Activated CD4-positive, alpha-beta T cell treated with anti-CD3 and anti-CD28 coated beads for 36 hours (primary cell): Measurements from ENCODE around the gene RNU6-7. TPM values are rescaled to one million over a fixed set of nuclear protein-coding genes. Genes with fewer than 3 reads are reported as not detected.
A peak's percentile ranks its signal among the peaks of the same experiment; 100 is the strongest.

Experiments used
- ATAC-seq: fragments of 200-7000 bp; cut with Tn5 transposase; one replicate; pipeline ENCODE4 v1.10.0; 2021; ENCODE audit warnings: mild to moderate bottlenecking, moderate library complexity
- CTCF ChIA-PET: fragments of 350-600 bp; sonication (Branson Sonifier 250); formaldehyde crosslinking; loops from one replicate; lab custom pipeline; 2021; ENCODE audit warnings: antibody characterized with exemption; lab: Charles Lee
- POLR2A ChIA-PET: fragments of 350-600 bp; sonication (Branson Sonifier 250); formaldehyde crosslinking; loops from one replicate; lab custom pipeline; 2021; ENCODE audit warnings: antibody characterized with exemption, inconsistent platforms; lab: Charles Lee
- DNase-seq: peaks from one replicate; pipeline ENCODE4 v3.0.0-alpha.2; 2020
- H3K27ac Mint-ChIP-seq: one replicate; pipeline ENCODE4 v1.8.0; 2021; ENCODE audit warnings: mixed read lengths
- H3K27me3 Mint-ChIP-seq: one replicate; pipeline ENCODE4 v1.8.0; 2021; ENCODE audit warnings: mixed read lengths
- H3K36me3 Mint-ChIP-seq: one replicate; pipeline ENCODE4 v1.8.0; 2021; ENCODE audit warnings: low read depth, mixed read lengths
- H3K4me1 Mint-ChIP-seq: one replicate; pipeline ENCODE4 v1.8.0; 2021; ENCODE audit warnings: mixed read lengths
- H3K4me3 Mint-ChIP-seq: one replicate; pipeline ENCODE4 v1.8.0; 2021; ENCODE audit warnings: mild to moderate bottlenecking, moderate library complexity, mixed read lengths
- H3K9me3 Mint-ChIP-seq: one replicate; pipeline ENCODE4 v1.8.0; 2021; ENCODE audit warnings: low read depth, mixed read lengths
- intact Hi-C, 2 experiments: fragments of 100-400 bp; cut with DNase I in 1 of 2; cut with micrococcal nuclease in 1 of 2; formaldehyde crosslinking; loops; one replicate each; pipeline versions ENCODE4 v1.14.2 to v1.15.1; 2022 to 2024; cut with DNase I, micrococcal nuclease
- total RNA-seq, 2 experiments: library from RNA; stranded (reverse); gene quantifications; one replicate each; pipeline ENCODE4 v1.2.3, GENCODE V29; 2021

Gene RNU6-7
- total RNA-seq, 2 experiments from 2014 or later, result not detected

- no peak overlapping the region for H3K27ac Mint-ChIP-seq
- no peak for ATAC-seq
- no peak for DNase-seq
- peaks cover 42% of the 10 kb centered on the region for H3K4me1 Mint-ChIP-seq
- no peak overlapping the region for H3K4me3 Mint-ChIP-seq
- POLR2A ChIA-PET, result interaction anchor here (1.0 kb wide), 1 partner anchor 127 kb away, joined by 4 read pairs; no protein-coding TSS in a partner anchor
- H3K9me3 Mint-ChIP-seq, result no peaks in the 10 kb centered on the region
- peaks cover 8% of the 10 kb centered on the region for H3K27me3 Mint-ChIP-seq
- peaks cover 4% of the 10 kb centered on the region for H3K36me3 Mint-ChIP-seq
- intact Hi-C loops, result loop anchor here (10.0 kb wide), 2 partner anchors 641 to 1081 kb away; partner anchors contain the start of gene NUBPL (in 1 of the 2)
- CTCF ChIA-PET, result no interaction called here
Observed at GRCh38 chr14:32205554-32205953, 3.7 kb downstream of the RNU6-7 start.

DNA sequence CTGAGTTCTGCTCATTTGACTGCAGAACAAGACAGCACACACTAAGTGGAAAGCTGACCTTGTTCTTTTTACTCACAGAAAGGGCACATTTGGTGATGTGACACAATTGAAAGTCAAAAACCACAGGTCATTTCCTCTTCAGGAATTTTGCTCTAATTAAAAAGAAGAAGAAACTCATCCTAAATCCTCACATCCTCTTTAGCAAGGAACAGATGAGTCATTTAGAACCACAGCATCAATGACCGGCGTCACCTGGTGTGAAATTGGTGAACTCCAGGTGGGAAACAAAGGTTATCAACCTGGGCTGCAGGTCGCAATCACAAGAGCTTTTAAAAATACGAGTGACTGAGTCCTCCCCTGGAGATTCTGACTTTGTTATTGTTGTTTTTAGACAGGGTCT, 4.1 kb downstream of the RNU6-7 start:
- Mint-ChIP-seq H3K27me3 (peaks cover 8% of the 10 kb centered on the region), H3K9me3 (no peaks in the 10 kb centered on the region), H3K27ac (no peak overlapping the region), H3K4me1 (peaks cover 38% of the 10 kb centered on the region), H3K36me3 (peaks cover 4% of the 10 kb centered on the region), H3K4me3 (no peak overlapping the region)
- intact Hi-C loops, result loop anchor here (10.0 kb wide), 2 partner anchors 641 to 1081 kb away; partner anchors contain the start of gene NUBPL (in 1 of the 2)
- peak; percentile 34 for DNase-seq
- no peak for ATAC-seq
- CTCF ChIA-PET, result interaction anchor here (0.7 to 2.6 kb wide), 4 partner anchors 11 to 47 kb away, joined by 3 to 20 read pairs (median 5); no protein-coding TSS in a partner anchor
- POLR2A ChIA-PET, result interaction anchor here (1.0 kb wide), 1 partner anchor 128 kb away, joined by 4 read pairs; no protein-coding TSS in a partner anchor

DNA sequence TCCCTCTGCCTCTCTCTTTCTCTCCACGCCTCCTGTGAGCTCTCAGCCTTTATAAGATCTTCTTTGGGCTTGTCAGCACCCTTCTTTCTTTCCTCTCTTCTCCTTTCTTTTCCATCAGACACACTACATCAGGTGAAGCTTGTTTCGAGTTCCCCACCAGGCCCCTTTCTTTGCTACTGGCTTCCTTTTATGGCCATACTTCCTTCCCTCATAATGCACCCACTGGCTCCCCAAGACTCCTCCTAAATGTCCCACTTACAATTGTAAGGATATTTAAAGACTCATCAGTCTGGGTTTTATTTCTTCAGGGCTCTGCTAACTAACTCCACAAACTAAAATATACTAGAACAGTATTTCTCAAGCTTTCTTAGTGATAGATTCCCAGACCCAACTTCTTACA, 4.7 kb downstream of the RNU6-7 start:
- H3K9me3 Mint-ChIP-seq, result no peaks in the 10 kb centered on the region
- POLR2A ChIA-PET, result interaction anchor here (1.0 kb wide), 1 partner anchor 128 kb away, joined by 4 read pairs; no protein-coding TSS in a partner anchor
- intact Hi-C loops, result loop anchor here (10.0 kb wide), 2 partner anchors 642 to 1082 kb away; partner anchors contain the start of gene NUBPL (in 1 of the 2)
- DNase-seq (no peak), ATAC-seq (no peak)
- CTCF ChIA-PET, result interaction anchor here (0.7 to 2.6 kb wide), 4 partner anchors 12 to 47 kb away, joined by 3 to 20 read pairs (median 5); no protein-coding TSS in a partner anchor
- H3K27ac Mint-ChIP-seq, result no peak overlapping the region
- peaks cover 37% of the 10 kb centered on the region for H3K4me1 Mint-ChIP-seq
- no peak overlapping the region for H3K4me3 Mint-ChIP-seq
- peaks cover 8% of the 10 kb centered on the region for H3K27me3 Mint-ChIP-seq
- peaks cover 4% of the 10 kb centered on the region for H3K36me3 Mint-ChIP-seq

- peaks cover 6% of the 10 kb centered on the region for H3K27me3 Mint-ChIP-seq
- H3K36me3 Mint-ChIP-seq, result no peaks in the 10 kb centered on the region
- H3K4me3 Mint-ChIP-seq, result no peak overlapping the region
- H3K27ac Mint-ChIP-seq, result no peak overlapping the region
- intact Hi-C loops, result loop anchor here (10.0 kb wide), 2 partner anchors 644 to 1084 kb away; partner anchors contain the start of gene NUBPL (in 1 of the 2)
- ChIA-PET CTCF (interaction anchor here (0.6 to 2.6 kb wide), 3 partner anchors 9 to 45 kb away, joined by 3 to 20 read pairs (median 4); no protein-coding TSS in a partner anchor), POLR2A (no interaction called here)
- DNase-seq, result no peak
- no peak for ATAC-seq
- peaks cover 21% of the 10 kb centered on the region for H3K4me1 Mint-ChIP-seq
- no peaks in the 10 kb centered on the region for H3K9me3 Mint-ChIP-seq
Observed at GRCh38 chr14:32208490-32208889, 6.6 kb downstream of the RNU6-7 start.

DNA sequence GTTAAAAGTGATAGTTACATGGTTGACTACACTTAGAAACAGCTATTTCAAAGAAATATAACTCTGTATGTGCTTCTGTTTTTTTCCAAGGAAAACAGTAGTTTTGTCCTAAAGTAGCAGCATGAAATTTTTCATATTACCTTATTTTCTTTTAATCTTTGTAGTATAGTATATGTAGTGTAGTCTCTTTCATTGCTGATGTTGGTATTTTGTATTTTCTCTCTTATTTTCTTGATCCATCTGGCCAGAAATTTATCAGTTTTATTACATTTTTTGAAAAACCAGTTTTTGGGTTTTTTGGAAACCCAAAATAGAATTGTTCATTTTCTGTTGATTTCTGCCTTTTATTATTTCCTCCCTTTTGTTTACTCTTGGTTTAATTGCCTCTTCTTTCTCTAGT, 7.6 kb downstream of the RNU6-7 start:
- ChIA-PET CTCF (interaction anchor here (0.6 to 0.7 kb wide), 3 partner anchors 45 to 1279 kb away, joined by 3 read pairs; no protein-coding TSS in a partner anchor), POLR2A (no interaction called here)
- DNase-seq (no peak), ATAC-seq (no peak)
- H3K36me3 Mint-ChIP-seq, result no peaks in the 10 kb centered on the region
- H3K27me3 Mint-ChIP-seq, result peaks cover 6% of the 10 kb centered on the region
- no peaks in the 10 kb centered on the region for H3K9me3 Mint-ChIP-seq
- peaks cover 14% of the 10 kb centered on the region for H3K4me1 Mint-ChIP-seq
- no peak overlapping the region for H3K4me3 Mint-ChIP-seq
- intact Hi-C loops, result loop anchor here (10.0 kb wide), 2 partner anchors 645 to 1085 kb away; partner anchors contain the start of gene NUBPL (in 1 of the 2)
- H3K27ac Mint-ChIP-seq, result no peak overlapping the region

GRCh38 chr14:32211068-32211404, 9.2 kb downstream of the RNU6-7 start:
- peaks cover 6% of the 10 kb centered on the region for H3K27me3 Mint-ChIP-seq
- POLR2A ChIA-PET, result no interaction called here
- peaks cover 5% of the 10 kb centered on the region for H3K4me1 Mint-ChIP-seq
- ATAC-seq (peak; percentile 57), DNase-seq (no peak)
- H3K9me3 Mint-ChIP-seq, result no peaks in the 10 kb centered on the region
- intact Hi-C loops, result no loop called here
- no peak overlapping the region for H3K27ac Mint-ChIP-seq
- CTCF ChIA-PET, result interaction anchor here (0.6 kb wide), 1 partner anchor 40 kb away, joined by 3 read pairs; no protein-coding TSS in a partner anchor
- H3K36me3 Mint-ChIP-seq, result no peaks in the 10 kb centered on the region
- H3K4me3 Mint-ChIP-seq, result no peak overlapping the region

GRCh38 chr14:32212833-32213232, 11.0 kb downstream of the RNU6-7 start:
- CTCF ChIA-PET, result no interaction called here
- no peak for DNase-seq
- H3K36me3 Mint-ChIP-seq, result no peaks in the 10 kb centered on the region

GRCh38 chr14:32217301-32217700, 15.5 kb downstream of the RNU6-7 start:
- intact Hi-C loops, result no loop called here
- H3K4me1 Mint-ChIP-seq, result peaks cover 3% of the 10 kb centered on the region
- no peaks in the 10 kb centered on the region for H3K36me3 Mint-ChIP-seq
- ChIA-PET CTCF (no interaction called here), POLR2A (no interaction called here)
- no peaks in the 10 kb centered on the region for H3K9me3 Mint-ChIP-seq
- no peak overlapping the region for H3K4me3 Mint-ChIP-seq
- H3K27me3 Mint-ChIP-seq, result peaks cover 2% of the 10 kb centered on the region
- H3K27ac Mint-ChIP-seq, result no peak overlapping the region
- DNase-seq (no peak), ATAC-seq (peak; percentile 57)

More at GRCh38 chr14:32212833-32213232, 11.0 kb downstream of the RNU6-7 start:
- POLR2A ChIA-PET, result no interaction called here
- Mint-ChIP-seq H3K9me3 (no peaks in the 10 kb centered on the region), H3K27ac (no peak overlapping the region), H3K27me3 (peaks cover 6% of the 10 kb centered on the region), H3K4me1 (peaks cover 3% of the 10 kb centered on the region), H3K4me3 (no peak overlapping the region)
- intact Hi-C loops, result no loop called here
- ATAC-seq, result no peak

DNA sequence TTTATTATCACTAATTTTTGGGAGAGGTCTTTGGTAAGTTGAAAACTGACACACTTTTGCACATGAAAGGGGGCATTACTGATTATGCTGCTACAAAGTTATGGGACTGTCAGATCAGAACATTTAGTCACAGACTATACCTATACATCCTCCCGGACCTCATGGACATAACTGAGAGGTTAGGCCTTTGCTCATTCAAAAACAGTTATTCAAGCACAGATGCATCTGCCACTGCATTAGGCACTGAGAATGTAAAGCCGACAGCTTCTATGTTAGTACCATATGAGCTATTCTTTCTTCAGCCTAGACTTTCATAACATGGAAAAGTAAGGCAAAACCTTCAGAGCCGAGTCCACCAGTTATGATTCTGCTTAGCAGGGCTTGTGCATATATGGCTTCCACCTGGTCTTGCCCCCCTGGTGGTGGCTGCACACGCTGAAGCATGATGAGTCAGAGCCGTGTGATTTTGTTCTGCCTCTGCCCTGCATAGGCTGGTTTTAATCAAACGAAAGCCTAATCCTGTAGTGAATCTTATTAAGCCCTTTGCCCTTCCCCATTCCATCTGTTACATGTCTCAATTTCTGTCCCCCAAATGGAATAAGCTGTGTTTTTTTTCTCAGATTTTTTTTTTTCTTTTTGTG, 23.0 kb downstream of the RNU6-7 start:
- ChIA-PET POLR2A (no interaction called here), CTCF (interaction anchor here (0.6 to 1.0 kb wide), 4 partner anchors 19 to 153 kb away, joined by 3 to 7 read pairs (median 4); partner anchors contain the start of gene RNU6-8)
- ATAC-seq (peak; percentile 66), DNase-seq (peak; percentile 44)
- no peak overlapping the region for H3K4me3 Mint-ChIP-seq
- H3K27ac Mint-ChIP-seq, result no peak overlapping the region
- H3K9me3 Mint-ChIP-seq, result no peaks in the 10 kb centered on the region
- no peaks in the 10 kb centered on the region for H3K4me1 Mint-ChIP-seq
- no peaks in the 10 kb centered on the region for H3K27me3 Mint-ChIP-seq
- no peaks in the 10 kb centered on the region for H3K36me3 Mint-ChIP-seq
- intact Hi-C loops, result no loop called here

DNA sequence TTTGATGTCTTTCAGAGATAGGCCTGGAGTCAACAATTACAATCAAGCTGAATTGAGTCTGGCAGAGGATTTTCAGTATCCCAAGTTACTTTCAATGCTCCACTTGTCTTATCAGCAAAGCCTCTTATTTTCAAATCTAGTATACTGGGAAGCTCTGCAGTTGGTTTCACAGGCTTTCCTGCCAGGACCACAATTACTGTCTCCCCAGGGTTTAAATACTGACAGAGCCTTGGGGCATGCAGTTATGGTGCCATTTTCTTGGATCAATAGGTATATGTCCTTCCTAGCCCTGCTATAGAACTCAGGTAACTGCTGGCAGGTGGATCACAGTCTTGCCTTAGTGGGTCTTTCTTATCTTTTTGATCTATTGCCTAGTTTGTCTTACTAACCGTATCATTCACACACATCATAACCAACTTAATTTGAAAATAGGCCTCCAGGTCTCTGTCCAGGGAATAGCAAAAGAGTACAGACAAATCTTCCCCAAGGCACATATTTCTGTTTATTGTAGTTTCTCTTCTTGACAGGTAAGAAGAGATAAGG, 23.6 kb downstream of the RNU6-7 start:
- Mint-ChIP-seq H3K4me3 (no peak overlapping the region), H3K36me3 (no peaks in the 10 kb centered on the region), H3K27me3 (no peaks in the 10 kb centered on the region), H3K9me3 (no peaks in the 10 kb centered on the region), H3K27ac (no peak overlapping the region), H3K4me1 (no peaks in the 10 kb centered on the region)
- intact Hi-C loops, result no loop called here
- DNase-seq (no peak), ATAC-seq (no peak)
- POLR2A ChIA-PET, result no interaction called here
- CTCF ChIA-PET, result interaction anchor here (0.6 to 1.0 kb wide), 3 partner anchors 19 to 153 kb away, joined by 3 to 7 read pairs (median 3); partner anchors contain the start of gene RNU6-8

- Mint-ChIP-seq H3K27me3 (no peaks in the 10 kb centered on the region), H3K4me3 (no peak overlapping the region), H3K4me1 (no peaks in the 10 kb centered on the region), H3K9me3 (no peaks in the 10 kb centered on the region), H3K36me3 (no peaks in the 10 kb centered on the region), H3K27ac (no peak overlapping the region)
- DNase-seq (no peak), ATAC-seq (no peak)
- intact Hi-C loops, result no loop called here
- ChIA-PET POLR2A (no interaction called here), CTCF (no interaction called here)
Observed at GRCh38 chr14:32226056-32226455, 24.2 kb downstream of the RNU6-7 start.
